Subcutaneous adipose tissue (tissue), 4 donors: ENCODE data around the gene KCNJ6. TPM values are rescaled to one million over a fixed set of nuclear protein-coding genes. Genes with fewer than 3 reads are reported as not detected.

ENCODE experiments used
- CTCF ChIP-seq: fragments of 450-650 bp; IDR thresholded peaks from one replicate; pipeline ENCODE4 v1.5.1; 2016; ENCODE audit warnings: low read depth, mild to moderate bottlenecking, control low read depth, antibody characterized with exemption, moderate library complexity
- total RNA-seq, 4 donors: library from RNA; depleted of rRNA; stranded (reverse); fragments of >200 nt; gene quantifications; one replicate each; pipeline ENCODE4 v1.1.0, GENCODE V29; 2016

The KCNJ6 gene
- total RNA-seq, 4 donors from 2014 or later: not detected

DNA sequence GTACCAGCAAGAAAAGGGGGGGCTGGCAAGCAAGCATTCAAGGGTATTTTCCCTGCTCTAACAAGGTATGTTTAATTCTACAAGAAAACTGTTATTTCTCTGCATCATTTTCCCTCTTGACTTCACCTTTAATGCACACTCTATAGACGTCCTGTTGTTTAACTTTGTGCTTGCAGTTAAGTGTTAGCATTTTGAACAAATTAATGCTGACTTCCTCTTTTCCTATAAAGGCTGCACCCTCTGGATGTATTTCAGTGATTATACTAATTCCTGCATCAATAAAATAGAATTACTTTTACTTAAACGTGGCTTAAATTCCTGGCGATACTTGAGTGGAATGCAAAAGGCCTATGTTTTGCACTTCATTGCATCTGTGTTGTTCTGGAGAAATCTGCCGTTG lies 183.3 kb downstream of the KCNJ6 start:
- TF ChIP-seq CTCF: no peak

GRCh38 chr21:37724201-37724600 lies 192.1 kb downstream of the KCNJ6 start:
- TF ChIP-seq CTCF: no peak

DNA sequence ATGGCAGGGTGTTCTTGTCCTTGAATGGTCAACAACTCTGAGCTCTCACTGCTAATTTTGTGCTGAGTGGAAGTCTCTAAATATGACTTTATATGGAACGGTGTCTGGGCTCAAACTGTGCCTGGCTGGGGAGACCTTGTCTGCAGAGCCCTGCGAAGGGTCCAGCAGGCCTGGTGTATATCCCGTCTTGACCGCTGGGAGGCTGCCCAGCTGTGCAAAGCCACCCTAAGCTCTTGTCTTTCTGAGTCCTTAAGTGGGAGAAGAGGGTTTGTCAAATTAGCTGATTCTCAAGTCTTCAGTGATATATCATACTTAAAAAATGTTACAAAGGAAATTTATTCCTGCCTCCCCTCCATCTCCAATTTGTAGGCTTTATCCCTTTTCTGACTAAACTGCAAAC lies 198.7 kb downstream of the KCNJ6 start:
- TF ChIP-seq CTCF: no peak

- no peak for TF ChIP-seq CTCF
Observed at GRCh38 chr21:37711836-37712568, 204.3 kb downstream of the KCNJ6 start.

DNA sequence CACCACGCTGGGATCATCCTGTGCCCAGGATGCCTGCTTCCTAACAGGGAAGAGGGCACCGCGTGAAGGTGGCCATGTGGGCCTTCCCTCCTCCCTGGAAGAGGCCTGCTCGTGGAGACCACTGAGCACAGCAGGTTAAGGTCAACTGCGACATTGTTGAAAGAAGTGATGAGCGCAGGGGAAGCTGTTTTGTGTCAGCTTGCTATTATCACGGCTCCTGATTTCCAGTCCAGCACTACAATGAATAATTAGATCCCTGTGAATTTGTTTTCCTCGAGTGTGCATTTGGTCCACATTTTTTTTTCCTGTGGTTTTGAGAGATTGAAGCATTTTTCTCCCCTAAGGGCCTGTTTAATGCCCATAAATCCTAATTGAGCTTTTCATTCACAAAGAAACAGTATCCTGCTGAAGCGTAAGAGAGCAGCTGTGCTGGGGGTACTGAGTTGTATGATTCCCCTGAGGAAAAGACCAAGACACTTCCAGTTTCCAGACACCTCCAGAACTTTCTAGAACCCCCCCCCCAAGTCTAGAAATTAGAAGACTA lies 204.9 kb downstream of the KCNJ6 start:
- no peak for TF ChIP-seq CTCF

DNA sequence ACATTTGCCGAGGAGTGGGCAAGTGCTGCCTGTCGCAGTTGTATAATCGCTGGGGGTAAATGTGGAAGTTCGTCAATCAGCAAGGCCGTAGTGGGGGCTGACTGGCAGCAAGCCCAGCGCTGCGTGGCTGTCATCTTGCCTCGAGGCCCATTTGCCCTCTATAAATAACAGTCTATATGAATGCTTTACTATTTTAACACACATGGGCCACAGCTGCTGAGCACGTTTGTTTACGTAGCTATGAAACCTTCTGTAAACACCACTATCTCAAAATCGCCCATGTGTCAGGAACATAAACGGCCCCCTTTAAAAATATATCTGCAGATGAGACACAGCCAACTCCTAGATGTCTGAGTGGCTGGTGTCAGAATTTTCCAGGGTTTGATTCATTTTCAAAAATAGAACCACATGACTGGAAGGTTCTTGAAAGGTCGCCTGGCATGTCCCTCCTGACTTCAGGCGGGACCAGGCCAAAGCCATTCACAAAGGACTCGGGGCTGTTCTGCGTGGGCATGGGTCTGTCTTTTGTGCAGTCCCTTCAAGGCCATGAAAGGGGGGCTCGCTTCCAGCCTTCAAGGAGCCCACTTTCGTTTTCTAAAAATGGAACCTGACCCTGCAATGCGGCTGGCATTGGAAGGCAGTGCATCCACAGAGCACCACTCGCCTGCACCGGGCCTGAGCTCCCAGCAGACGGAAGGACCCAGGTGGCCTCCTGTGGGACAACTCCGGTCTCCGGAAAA lies 205.5 kb downstream of the KCNJ6 start:
- no peak for TF ChIP-seq CTCF

DNA sequence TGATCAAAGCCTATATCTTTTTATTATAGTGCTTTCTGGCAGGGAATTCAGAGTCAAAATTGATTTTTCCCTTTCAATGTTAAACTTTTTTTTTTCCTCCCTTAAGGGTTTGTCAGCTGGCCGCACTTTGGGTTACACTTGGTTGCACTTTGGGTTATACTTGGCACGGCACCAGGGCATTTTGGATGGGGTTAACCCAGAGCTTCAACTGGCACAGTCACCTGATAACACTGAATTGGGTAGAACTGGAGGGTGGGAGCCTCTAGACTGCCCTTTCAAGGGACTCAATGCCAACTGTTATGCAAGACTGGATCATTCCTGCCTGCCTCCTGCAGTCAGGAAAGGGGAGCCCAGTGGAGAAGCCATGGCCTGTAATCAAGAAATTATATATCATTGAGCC lies 211.5 kb downstream of the KCNJ6 start:
- TF ChIP-seq CTCF: no peak
